22Rv1 (cell line): Measurements from ENCODE around the gene CSTF1.
"Not testable (repeated sequence)": the region's sequence is repeated elsewhere in the genome, so short reads cannot be mapped to it uniquely, and the experiment has no call there.

Source experiments
- H3K27ac ChIP-seq: fragments of 450-650 bp; 2 replicates; pipeline ENCODE4 v1.5.1; 2017
- ZFX ChIP-seq: fragments of 450-650 bp; IDR thresholded peaks from 2 replicates; pipeline ENCODE4 v1.6.1; 2017; ENCODE audit warnings: antibody characterized with exemption, borderline replicate concordance
- TF ChIP-seq, protein P1 (sequence below): fragments of 450-650 bp; IDR thresholded peaks from 2 replicates; pipeline ENCODE4 v1.5.1; 2017; ENCODE audit warnings: mild to moderate bottlenecking

Gene CSTF1

DNA sequence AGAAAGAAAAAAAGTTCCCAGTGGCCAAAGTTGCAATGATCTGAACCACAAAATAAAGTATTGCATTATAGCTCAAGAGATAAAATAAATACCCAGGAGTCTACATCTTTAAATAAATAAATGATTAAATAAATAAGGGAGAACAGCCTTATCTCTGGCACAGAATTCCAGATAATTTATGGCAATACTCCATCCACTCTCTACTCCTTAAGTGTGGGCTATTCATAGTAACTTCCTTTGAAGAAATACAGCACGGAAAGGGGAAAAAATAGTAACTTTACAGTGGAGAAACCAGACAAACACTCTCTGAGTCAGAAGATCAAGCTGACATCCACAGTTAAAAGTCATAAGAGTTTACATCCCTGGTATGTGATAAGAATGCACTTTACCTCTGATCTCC is 12.1 kb upstream of the CSTF1 start:
- H3K27ac ChIP-seq, result no peak overlapping the region
- TF ChIP-seq ZFX, result no peak
- TF ChIP-seq, protein P1, sequence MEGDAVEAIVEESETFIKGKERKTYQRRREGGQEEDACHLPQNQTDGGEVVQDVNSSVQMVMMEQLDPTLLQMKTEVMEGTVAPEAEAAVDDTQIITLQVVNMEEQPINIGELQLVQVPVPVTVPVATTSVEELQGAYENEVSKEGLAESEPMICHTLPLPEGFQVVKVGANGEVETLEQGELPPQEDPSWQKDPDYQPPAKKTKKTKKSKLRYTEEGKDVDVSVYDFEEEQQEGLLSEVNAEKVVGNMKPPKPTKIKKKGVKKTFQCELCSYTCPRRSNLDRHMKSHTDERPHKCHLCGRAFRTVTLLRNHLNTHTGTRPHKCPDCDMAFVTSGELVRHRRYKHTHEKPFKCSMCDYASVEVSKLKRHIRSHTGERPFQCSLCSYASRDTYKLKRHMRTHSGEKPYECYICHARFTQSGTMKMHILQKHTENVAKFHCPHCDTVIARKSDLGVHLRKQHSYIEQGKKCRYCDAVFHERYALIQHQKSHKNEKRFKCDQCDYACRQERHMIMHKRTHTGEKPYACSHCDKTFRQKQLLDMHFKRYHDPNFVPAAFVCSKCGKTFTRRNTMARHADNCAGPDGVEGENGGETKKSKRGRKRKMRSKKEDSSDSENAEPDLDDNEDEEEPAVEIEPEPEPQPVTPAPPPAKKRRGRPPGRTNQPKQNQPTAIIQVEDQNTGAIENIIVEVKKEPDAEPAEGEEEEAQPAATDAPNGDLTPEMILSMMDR, result no peak

DNA sequence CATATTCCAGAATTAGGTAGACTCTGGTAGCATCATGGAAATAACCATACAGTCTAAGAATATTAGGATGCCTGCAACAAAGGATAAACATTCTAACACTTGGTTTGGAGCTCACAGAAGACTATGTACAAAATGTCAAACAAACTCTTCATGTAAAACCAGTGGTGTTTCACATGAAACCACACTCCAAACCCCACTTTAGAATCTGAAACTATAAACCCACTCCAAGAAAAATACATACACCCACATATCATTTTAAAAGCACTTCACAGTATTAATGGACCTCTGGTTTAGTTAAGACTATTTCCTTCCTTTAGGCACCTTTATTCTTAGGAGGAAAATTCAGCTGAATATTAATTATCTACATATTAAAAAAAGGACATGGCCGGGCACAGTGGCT is 10.9 kb upstream of the CSTF1 start:
- TF ChIP-seq, protein P1, result no peak
- no peak for TF ChIP-seq ZFX
- no peak overlapping the region for H3K27ac ChIP-seq

DNA sequence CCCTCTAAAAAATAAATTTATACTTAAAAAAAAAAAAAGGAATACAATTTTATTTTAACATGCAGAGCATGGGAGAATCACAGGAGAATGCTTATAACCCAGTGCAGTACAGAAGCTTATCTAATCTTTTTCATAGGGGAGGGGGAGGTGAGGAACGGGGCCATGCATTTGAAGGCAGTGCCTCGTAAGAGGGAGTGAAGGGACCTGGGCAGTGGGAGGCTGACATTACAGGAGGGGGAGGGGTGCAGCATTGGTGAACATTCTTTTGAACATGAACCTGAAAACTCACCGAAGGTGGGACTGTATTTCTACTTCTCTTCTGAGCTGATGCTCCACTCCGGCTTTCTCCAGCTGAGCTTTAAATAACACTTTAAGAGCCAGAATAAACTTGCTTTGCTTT is 9.7 kb upstream of the CSTF1 start:
- no peak for TF ChIP-seq ZFX
- TF ChIP-seq, protein P1, result no peak
- H3K27ac ChIP-seq, result no peak overlapping the region

GRCh38 chr20:56383334-56383733 is 9.1 kb upstream of the CSTF1 start:
- no peak overlapping the region for H3K27ac ChIP-seq

DNA sequence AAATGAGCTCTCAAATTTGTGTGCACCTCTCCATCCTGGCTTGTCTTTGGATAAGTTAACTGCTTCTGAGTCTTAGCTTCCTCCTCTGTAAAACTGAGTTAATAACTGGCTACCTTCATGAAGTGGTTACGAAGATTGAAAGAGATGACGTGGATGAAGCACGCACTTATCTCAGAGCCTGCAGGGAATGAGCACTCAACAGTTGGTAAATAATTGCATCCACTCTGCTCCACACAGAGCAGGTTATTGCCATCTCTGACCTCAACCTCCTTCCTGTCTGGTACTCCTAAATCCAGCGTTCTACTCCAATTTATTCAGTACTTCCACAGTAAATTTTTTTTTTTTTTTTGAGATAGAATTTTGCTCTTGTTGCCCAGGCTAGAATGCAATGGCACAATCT is 7.3 kb upstream of the CSTF1 start:
- H3K27ac ChIP-seq, result no peak overlapping the region
- TF ChIP-seq, protein P1, result no peak
- TF ChIP-seq ZFX, result no peak

More at GRCh38 chr20:56383334-56383733, 9.1 kb upstream of the CSTF1 start:
- TF ChIP-seq, protein P1, result no peak

- no peak for TF ChIP-seq ZFX
- no peak overlapping the region for H3K27ac ChIP-seq
Observed at GRCh38 chr20:56386219-56386618, 6.2 kb upstream of the CSTF1 start.

- no peak for TF ChIP-seq ZFX
- TF ChIP-seq, protein P1, result no peak
- no peak overlapping the region for H3K27ac ChIP-seq
Observed at GRCh38 chr20:56388882-56389281, 3.6 kb upstream of the CSTF1 start.

DNA sequence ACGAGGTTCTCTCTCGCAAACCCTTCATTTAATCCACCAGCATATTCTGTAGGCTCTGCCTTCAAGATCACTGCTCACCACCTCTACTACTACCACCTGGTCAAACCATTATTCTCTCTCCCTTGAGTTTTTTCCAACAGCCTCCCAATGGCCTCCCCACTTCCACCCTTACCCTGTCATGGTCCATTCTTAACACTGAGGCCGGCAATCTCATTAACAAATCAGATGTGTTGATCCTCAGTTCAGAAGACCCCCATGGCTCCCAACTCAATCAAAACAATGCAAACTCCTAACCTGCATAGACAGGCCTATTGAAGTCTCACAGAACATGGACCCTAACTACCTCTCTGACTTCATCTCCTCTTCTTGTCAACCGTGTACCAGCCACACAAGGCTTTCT is 2.6 kb upstream of the CSTF1 start:
- no peak for TF ChIP-seq ZFX
- TF ChIP-seq, protein P1, result no peak
- H3K27ac ChIP-seq, result no peak overlapping the region

DNA sequence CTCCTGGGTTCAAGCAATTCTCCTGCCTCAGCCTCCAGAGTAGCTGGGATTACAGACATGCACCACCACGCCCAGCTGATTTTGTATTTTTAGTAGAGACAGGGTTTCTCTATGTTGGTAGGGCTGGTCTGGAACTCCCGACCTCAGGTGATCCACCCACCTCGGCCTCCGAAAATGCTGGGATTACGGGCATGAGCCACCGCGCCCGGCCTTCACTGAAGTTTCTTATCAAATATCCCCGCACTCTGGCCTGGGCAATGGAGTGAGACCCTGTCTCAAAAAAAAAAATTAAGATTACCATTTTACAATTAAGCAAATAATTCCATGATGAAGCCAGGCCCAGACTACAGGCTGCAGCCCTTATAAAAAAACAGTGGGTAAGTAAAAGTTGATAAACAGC is 2.0 kb upstream of the CSTF1 start:
- not testable (repeated sequence) for H3K27ac ChIP-seq
